ENCODE results near the gene SLC22A7. TPM values are rescaled to one million over a fixed set of nuclear protein-coding genes. Genes with fewer than 3 reads are reported as not detected.

Gene SLC22A7
- not detected for polyA plus RNA-seq (2013, experiment 1 of 2)
- polyA plus RNA-seq (2013, experiment 2 of 2): not detected

- H2AFZ ChIP-seq (ENCODE audit: low read depth, low read length): no peak within 1 kb of the TSS
- no peak within 1 kb of the TSS for H4K8ac ChIP-seq (ENCODE audit: low read length)
- H2BK12ac ChIP-seq (ENCODE audit: low read length in 2 of 2): no peak within 1 kb of the TSS
- H3K27me3 ChIP-seq (ENCODE audit: control insufficient read depth in 1 of 2, insufficient read depth in 1 of 2, low read length in 2 of 2): peaks cover 61 to 67% of the 10 kb centered on the region in 2 experiments
- H3K9me3 ChIP-seq (ENCODE audit: control insufficient read depth, low read length): no peaks in the 10 kb centered on the region
- H3K9ac ChIP-seq (ENCODE audit: low read length): no peak within 1 kb of the TSS
- H2AK5ac ChIP-seq (ENCODE audit: low read length, severe bottlenecking): no peak within 1 kb of the TSS
- no peaks in the 10 kb centered on the region for H3K36me3 ChIP-seq (ENCODE audit: control insufficient read depth in 1 of 2, insufficient read depth in 2 of 2, low read depth in 1 of 2, low read length in 2 of 2)
- H2BK15ac ChIP-seq (ENCODE audit: low read depth, poor library complexity, severe bottlenecking): no peak within 1 kb of the TSS
- no peak for DNase-seq
- no peak within 1 kb of the TSS for H3K4me2 ChIP-seq (ENCODE audit: low read length, poor library complexity, severe bottlenecking)
- 85% methylated on average over 10 of the region's 10 CpGs for WGBS
- no peak within 1 kb of the TSS for H3K23ac ChIP-seq (ENCODE audit: low read length in 2 of 2)
- no peak within 1 kb of the TSS for H3K18ac ChIP-seq (ENCODE audit: low read depth in 1 of 2, low read length in 2 of 2)
- H3K4me3 ChIP-seq (ENCODE audit: insufficient read depth in 1 of 2, low read depth in 1 of 2, low read length in 2 of 2): no peak within 1 kb of the TSS
- no peak within 1 kb of the TSS for H3K4ac ChIP-seq (ENCODE audit: low read depth in 1 of 2, low read length in 2 of 2)
- H4K91ac ChIP-seq (ENCODE audit: low read length): no peak within 1 kb of the TSS
- H3K14ac ChIP-seq (ENCODE audit: low read length in 2 of 2): no peak within 1 kb of the TSS
- no peak within 1 kb of the TSS for H2BK5ac ChIP-seq (ENCODE audit: low read depth, low read length, poor library complexity, severe bottlenecking)
- H3K27ac ChIP-seq (ENCODE audit: low read length, poor library complexity, severe bottlenecking): no peak within 1 kb of the TSS
- no peaks in the 10 kb centered on the region for H3K4me1 ChIP-seq (ENCODE audit: control insufficient read depth, insufficient read depth, low read depth, low read length)
- H3K79me1 ChIP-seq (replicated peaks; ENCODE audit: low read length, poor library complexity, severe bottlenecking): no peaks in the 10 kb centered on the region
- H2BK120ac ChIP-seq (ENCODE audit: low read depth, low read length): no peak within 1 kb of the TSS
These were observed at the start of gene SLC22A7 for GRCh38 chr6:43297644-43298564. SLC22A7 (plus strand) TSS chr6:43298260; CDS start chr6:43298359, 99 bp downstream.

- Histone ChIP-seq H3K9me3 (ENCODE audit: control insufficient read depth, low read length) (no peaks in the 10 kb centered on the region), H3K9ac (ENCODE audit: low read length) (no peak overlapping the region), H3K36me3 (ENCODE audit: control insufficient read depth in 1 of 2, insufficient read depth in 2 of 2, low read depth in 1 of 2, low read length in 2 of 2) (no peaks in the 10 kb centered on the region), H4K91ac (ENCODE audit: low read length) (no peak overlapping the region), H3K23ac (ENCODE audit: low read length in 2 of 2) (no peak overlapping the region), H3K4ac (ENCODE audit: low read depth in 1 of 2, low read length in 2 of 2) (no peak overlapping the region), H3K27ac (ENCODE audit: low read length, poor library complexity, severe bottlenecking) (no peak overlapping the region), H2BK120ac (ENCODE audit: low read depth, low read length) (no peak overlapping the region), H3K14ac (ENCODE audit: low read length in 2 of 2) (no peak overlapping the region), H3K4me3 (ENCODE audit: insufficient read depth in 1 of 2, low read depth in 1 of 2, low read length in 2 of 2) (no peak overlapping the region), H3K4me2 (ENCODE audit: low read length, poor library complexity, severe bottlenecking) (no peak overlapping the region), H2BK5ac (ENCODE audit: low read depth, low read length, poor library complexity, severe bottlenecking) (no peak overlapping the region), H3K27me3 (ENCODE audit: control insufficient read depth in 1 of 2, insufficient read depth in 1 of 2, low read length in 2 of 2) (peaks cover 85 to 87% of the 10 kb centered on the region in 2 experiments), H2AK5ac (ENCODE audit: low read length, severe bottlenecking) (no peak overlapping the region), H3K4me1 (ENCODE audit: control insufficient read depth, insufficient read depth, low read depth, low read length) (peaks cover 14% of the 10 kb centered on the region), H4K8ac (ENCODE audit: low read length) (no peak overlapping the region), H2BK12ac (ENCODE audit: low read length in 2 of 2) (no peak overlapping the region), H3K18ac (ENCODE audit: low read depth in 1 of 2, low read length in 2 of 2) (no peak overlapping the region), H2BK15ac (ENCODE audit: low read depth, poor library complexity, severe bottlenecking) (no peak overlapping the region), H2AFZ (ENCODE audit: low read depth, low read length) (no peak overlapping the region), H3K79me1 (replicated peaks; ENCODE audit: low read length, poor library complexity, severe bottlenecking) (no peaks in the 10 kb centered on the region)
- no peak for DNase-seq
These were observed 49.3 kb upstream of the SLC22A7 start for GRCh38 chr6:43248791-43249190.

- no peak overlapping the region for H3K9ac ChIP-seq (ENCODE audit: low read length)
- no peak overlapping the region for H2BK5ac ChIP-seq (ENCODE audit: low read depth, low read length, poor library complexity, severe bottlenecking)
- H3K4me1 ChIP-seq (ENCODE audit: control insufficient read depth, insufficient read depth, low read depth, low read length): peaks cover 14% of the 10 kb centered on the region
- H2BK120ac ChIP-seq (ENCODE audit: low read depth, low read length): no peak overlapping the region
- no peak overlapping the region for H3K23ac ChIP-seq (ENCODE audit: low read length in 2 of 2)
- H3K9me3 ChIP-seq (ENCODE audit: control insufficient read depth, low read length): no peaks in the 10 kb centered on the region
- H3K36me3 ChIP-seq (ENCODE audit: control insufficient read depth in 1 of 2, insufficient read depth in 2 of 2, low read depth in 1 of 2, low read length in 2 of 2): no peaks in the 10 kb centered on the region
- H3K4me2 ChIP-seq (ENCODE audit: low read length, poor library complexity, severe bottlenecking): no peak overlapping the region
- H4K8ac ChIP-seq (ENCODE audit: low read length): no peak overlapping the region
- no peak overlapping the region for H3K4me3 ChIP-seq (ENCODE audit: insufficient read depth in 1 of 2, low read depth in 1 of 2, low read length in 2 of 2)
- H3K27ac ChIP-seq (ENCODE audit: low read length, poor library complexity, severe bottlenecking): no peak overlapping the region
- 40% methylated on average over 8 of the region's 8 CpGs for WGBS
- no peak overlapping the region for H2BK12ac ChIP-seq (ENCODE audit: low read length in 2 of 2)
- no peak overlapping the region for H4K91ac ChIP-seq (ENCODE audit: low read length)
- H3K18ac ChIP-seq (ENCODE audit: low read depth in 1 of 2, low read length in 2 of 2): no peak overlapping the region
- no peak overlapping the region for H2AFZ ChIP-seq (ENCODE audit: low read depth, low read length)
- no peak overlapping the region for H3K14ac ChIP-seq (ENCODE audit: low read length in 2 of 2)
- H2BK15ac ChIP-seq (ENCODE audit: low read depth, poor library complexity, severe bottlenecking): no peak overlapping the region
- no peaks in the 10 kb centered on the region for H3K79me1 ChIP-seq (replicated peaks; ENCODE audit: low read length, poor library complexity, severe bottlenecking)
- H3K4ac ChIP-seq (ENCODE audit: low read depth in 1 of 2, low read length in 2 of 2): no peak overlapping the region
- no peak for DNase-seq
- H3K27me3 ChIP-seq (ENCODE audit: control insufficient read depth in 1 of 2, insufficient read depth in 1 of 2, low read length in 2 of 2): peaks cover 64 to 73% of the 10 kb centered on the region in 2 experiments
- no peak overlapping the region for H2AK5ac ChIP-seq (ENCODE audit: low read length, severe bottlenecking)
These were observed 47.1 kb upstream of the SLC22A7 start for GRCh38 chr6:43250992-43251373.

GRCh38 chr6:43253401-43253800, 44.7 kb upstream of the SLC22A7 start:
- Histone ChIP-seq H2BK5ac (ENCODE audit: low read depth, low read length, poor library complexity, severe bottlenecking) (no peak overlapping the region), H3K27ac (ENCODE audit: low read length, poor library complexity, severe bottlenecking) (no peak overlapping the region), H3K18ac (ENCODE audit: low read depth in 1 of 2, low read length in 2 of 2) (no peak overlapping the region), H2AFZ (ENCODE audit: low read depth, low read length) (no peak overlapping the region), H2BK15ac (ENCODE audit: low read depth, poor library complexity, severe bottlenecking) (no peak overlapping the region), H3K36me3 (ENCODE audit: control insufficient read depth in 1 of 2, insufficient read depth in 2 of 2, low read depth in 1 of 2, low read length in 2 of 2) (no peaks in the 10 kb centered on the region), H4K91ac (ENCODE audit: low read length) (no peak overlapping the region), H2AK5ac (ENCODE audit: low read length, severe bottlenecking) (no peak overlapping the region), H3K23ac (ENCODE audit: low read length in 2 of 2) (no peak overlapping the region), H3K4ac (ENCODE audit: low read depth in 1 of 2, low read length in 2 of 2) (no peak overlapping the region), H2BK12ac (ENCODE audit: low read length in 2 of 2) (no peak overlapping the region), H3K27me3 (ENCODE audit: control insufficient read depth in 1 of 2, insufficient read depth in 1 of 2, low read length in 2 of 2) (peaks cover 62 to 64% of the 10 kb centered on the region in 2 experiments), H3K9ac (ENCODE audit: low read length) (no peak overlapping the region), H3K79me1 (replicated peaks; ENCODE audit: low read length, poor library complexity, severe bottlenecking) (no peaks in the 10 kb centered on the region), H3K14ac (ENCODE audit: low read length in 2 of 2) (no peak overlapping the region), H3K9me3 (ENCODE audit: control insufficient read depth, low read length) (no peaks in the 10 kb centered on the region), H3K4me3 (ENCODE audit: insufficient read depth in 1 of 2, low read depth in 1 of 2, low read length in 2 of 2) (no peak overlapping the region), H3K4me2 (ENCODE audit: low read length, poor library complexity, severe bottlenecking) (no peak overlapping the region), H2BK120ac (ENCODE audit: low read depth, low read length) (no peak overlapping the region), H3K4me1 (ENCODE audit: control insufficient read depth, insufficient read depth, low read depth, low read length) (peaks cover 1% of the 10 kb centered on the region), H4K8ac (ENCODE audit: low read length) (no peak overlapping the region)
- WGBS: 93% methylated on average over 11 of the region's 11 CpGs
- no peak for DNase-seq
